Measurements from ENCODE around the gene CMTM5. TPM values are rescaled to one million over a fixed set of nuclear protein-coding genes. Genes with fewer than 3 reads are reported as not detected.
"Not testable (repeated sequence)": the region's sequence is repeated elsewhere in the genome, so short reads cannot be mapped to it uniquely, and the experiment has no call there.

The CMTM5 gene
- total RNA-seq, 1 donor from 2014 or later, result 0.26 TPM

DNA sequence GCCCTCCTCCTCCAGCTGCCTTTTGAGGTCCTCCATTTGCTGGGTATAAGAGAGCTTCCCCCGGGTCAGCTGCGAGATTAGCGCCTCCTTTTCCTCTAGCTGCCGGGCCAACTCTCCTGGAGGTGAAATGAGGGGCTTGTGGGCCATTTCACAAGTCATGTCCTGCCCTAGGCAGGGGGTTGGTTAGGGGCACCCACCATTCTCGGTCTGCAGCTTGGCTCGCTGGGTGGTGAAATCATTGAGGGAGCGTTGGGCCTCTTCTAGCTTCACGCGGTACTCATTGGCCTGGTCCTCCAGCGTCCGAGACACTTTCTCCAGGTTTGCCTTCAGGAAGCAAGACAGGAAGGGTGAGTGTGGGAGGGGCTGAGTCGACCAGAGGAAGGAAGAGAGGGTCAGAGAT lies 12.6 kb downstream of the CMTM5 start:
- no peak for DNase-seq (ENCODE audit: low spot score)
- Mint-ChIP-seq H3K4me3 (ENCODE audit: unreplicated experiment) (no peak overlapping the region), H3K9me3 (ENCODE audit: unreplicated experiment) (no peaks in the 10 kb centered on the region), H3K4me1 (ENCODE audit: unreplicated experiment) (peaks cover 20% of the 10 kb centered on the region), H3K36me3 (ENCODE audit: low read depth, unreplicated experiment) (peaks cover 13% of the 10 kb centered on the region), H3K27ac (ENCODE audit: unreplicated experiment) (no peak overlapping the region), H3K27me3 (ENCODE audit: unreplicated experiment) (peaks cover 5% of the 10 kb centered on the region)
- TF ChIP-seq, protein P1, sequence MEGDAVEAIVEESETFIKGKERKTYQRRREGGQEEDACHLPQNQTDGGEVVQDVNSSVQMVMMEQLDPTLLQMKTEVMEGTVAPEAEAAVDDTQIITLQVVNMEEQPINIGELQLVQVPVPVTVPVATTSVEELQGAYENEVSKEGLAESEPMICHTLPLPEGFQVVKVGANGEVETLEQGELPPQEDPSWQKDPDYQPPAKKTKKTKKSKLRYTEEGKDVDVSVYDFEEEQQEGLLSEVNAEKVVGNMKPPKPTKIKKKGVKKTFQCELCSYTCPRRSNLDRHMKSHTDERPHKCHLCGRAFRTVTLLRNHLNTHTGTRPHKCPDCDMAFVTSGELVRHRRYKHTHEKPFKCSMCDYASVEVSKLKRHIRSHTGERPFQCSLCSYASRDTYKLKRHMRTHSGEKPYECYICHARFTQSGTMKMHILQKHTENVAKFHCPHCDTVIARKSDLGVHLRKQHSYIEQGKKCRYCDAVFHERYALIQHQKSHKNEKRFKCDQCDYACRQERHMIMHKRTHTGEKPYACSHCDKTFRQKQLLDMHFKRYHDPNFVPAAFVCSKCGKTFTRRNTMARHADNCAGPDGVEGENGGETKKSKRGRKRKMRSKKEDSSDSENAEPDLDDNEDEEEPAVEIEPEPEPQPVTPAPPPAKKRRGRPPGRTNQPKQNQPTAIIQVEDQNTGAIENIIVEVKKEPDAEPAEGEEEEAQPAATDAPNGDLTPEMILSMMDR (IDR thresholded peaks at IDR 0.05; ENCODE audit: unreplicated experiment), result no peak

DNA sequence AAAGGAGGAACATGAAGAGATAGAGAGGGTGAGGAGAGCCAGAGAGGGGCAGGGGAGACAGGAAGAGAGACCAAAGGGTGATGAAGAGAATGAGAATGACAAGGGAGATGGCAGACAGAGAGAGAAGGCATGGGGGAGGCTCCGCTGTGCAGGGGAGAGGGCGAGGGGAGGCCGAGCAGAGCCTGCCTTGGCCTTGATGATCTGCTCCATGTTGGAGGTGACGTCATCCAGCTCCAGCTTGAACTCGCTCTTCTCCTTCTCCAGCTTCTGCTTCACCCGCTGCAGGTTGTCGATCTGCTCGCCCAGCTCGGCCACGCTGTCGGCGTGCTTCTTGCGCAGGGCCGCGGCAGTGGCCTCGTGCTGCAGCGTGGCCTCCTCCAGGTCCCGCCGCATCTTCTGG lies 13.0 kb downstream of the CMTM5 start:
- not testable (repeated sequence) for H3K36me3 Mint-ChIP-seq (ENCODE audit: low read depth, unreplicated experiment); H3K27me3 Mint-ChIP-seq (ENCODE audit: unreplicated experiment); DNase-seq (ENCODE audit: low spot score); H3K27ac Mint-ChIP-seq (ENCODE audit: unreplicated experiment); H3K9me3 Mint-ChIP-seq (ENCODE audit: unreplicated experiment); H3K4me3 Mint-ChIP-seq (ENCODE audit: unreplicated experiment)
- H3K4me1 Mint-ChIP-seq (ENCODE audit: unreplicated experiment), result peaks cover 20% of the 10 kb centered on the region

GRCh38 chr14:23392613-23393012 lies 15.8 kb downstream of the CMTM5 start:
- no peak for DNase-seq (ENCODE audit: low spot score)
- Mint-ChIP-seq H3K27me3 (ENCODE audit: unreplicated experiment) (peaks cover 7% of the 10 kb centered on the region), H3K4me3 (ENCODE audit: unreplicated experiment) (no peak overlapping the region), H3K4me1 (ENCODE audit: unreplicated experiment) (peaks cover 20% of the 10 kb centered on the region), H3K27ac (ENCODE audit: unreplicated experiment) (no peak overlapping the region), H3K36me3 (ENCODE audit: low read depth, unreplicated experiment) (no peaks in the 10 kb centered on the region), H3K9me3 (ENCODE audit: unreplicated experiment) (no peaks in the 10 kb centered on the region)
- TF ChIP-seq, protein P1 (IDR thresholded peaks at IDR 0.05; ENCODE audit: unreplicated experiment), result no peak

- Mint-ChIP-seq H3K36me3 (ENCODE audit: low read depth, unreplicated experiment) (no peaks in the 10 kb centered on the region), H3K4me3 (ENCODE audit: unreplicated experiment) (no peak overlapping the region), H3K27me3 (ENCODE audit: unreplicated experiment) (peaks cover 7% of the 10 kb centered on the region), H3K27ac (ENCODE audit: unreplicated experiment) (no peak overlapping the region), H3K4me1 (ENCODE audit: unreplicated experiment) (peaks cover 9% of the 10 kb centered on the region), H3K9me3 (ENCODE audit: unreplicated experiment) (no peaks in the 10 kb centered on the region)
- DNase-seq (ENCODE audit: low spot score), result no peak
- TF ChIP-seq, protein P1 (IDR thresholded peaks at IDR 0.05; ENCODE audit: unreplicated experiment), result no peak
Observed at GRCh38 chr14:23396126-23396525, 19.3 kb downstream of the CMTM5 start.

DNA sequence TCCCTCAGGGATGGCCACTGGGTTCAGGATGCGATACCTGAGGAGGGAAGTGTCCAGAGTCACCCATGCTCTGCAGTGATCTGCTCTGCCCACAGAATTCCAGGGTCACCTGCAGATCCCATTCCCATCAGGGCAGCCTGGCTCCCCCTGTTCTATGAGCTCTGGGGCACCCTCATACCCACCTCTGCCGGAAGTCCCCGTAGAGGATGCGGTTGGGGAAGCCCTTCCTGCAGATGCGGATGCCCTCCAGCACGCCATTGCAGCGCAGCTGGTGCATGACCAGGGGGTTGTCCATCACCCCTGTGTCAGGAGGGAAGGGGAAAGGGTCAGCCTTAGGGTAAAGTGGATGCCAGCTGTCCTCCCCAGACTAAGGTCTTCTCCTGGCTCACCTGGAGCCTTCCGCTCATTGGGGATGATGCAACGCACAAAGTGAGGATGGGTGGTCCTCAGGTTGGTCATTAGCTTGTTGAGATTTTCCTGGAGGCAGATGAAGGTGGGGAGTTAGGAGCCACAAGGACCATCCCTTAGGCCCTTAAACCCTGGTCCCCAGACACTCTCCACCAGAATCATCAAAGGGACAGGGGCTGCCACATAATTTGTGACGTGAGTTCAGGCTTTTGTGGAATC lies 20.0 kb downstream of the CMTM5 start:
- H3K27ac Mint-ChIP-seq (ENCODE audit: unreplicated experiment), result no peak overlapping the region
- H3K36me3 Mint-ChIP-seq (ENCODE audit: low read depth, unreplicated experiment), result no peaks in the 10 kb centered on the region
- peaks cover 8% of the 10 kb centered on the region for H3K4me1 Mint-ChIP-seq (ENCODE audit: unreplicated experiment)
- DNase-seq (ENCODE audit: low spot score), result no peak
- H3K9me3 Mint-ChIP-seq (ENCODE audit: unreplicated experiment), result no peaks in the 10 kb centered on the region
- peaks cover 7% of the 10 kb centered on the region for H3K27me3 Mint-ChIP-seq (ENCODE audit: unreplicated experiment)
- TF ChIP-seq, protein P1 (IDR thresholded peaks at IDR 0.05; ENCODE audit: unreplicated experiment), result no peak
- no peak overlapping the region for H3K4me3 Mint-ChIP-seq (ENCODE audit: unreplicated experiment)
